Bone marrow (tissue), 2 donors: ENCODE results near the gene MPHOSPH6.
"Not testable (repeated sequence)": the region's sequence is repeated elsewhere in the genome, so short reads cannot be mapped to it uniquely, and the experiment has no call there.

Source experiments
- DNase-seq, 2 donors: peaks; one replicate each; lab custom pipeline; 2025; lab: John Stamatoyannopoulos, UW

MPHOSPH6 gene

DNA sequence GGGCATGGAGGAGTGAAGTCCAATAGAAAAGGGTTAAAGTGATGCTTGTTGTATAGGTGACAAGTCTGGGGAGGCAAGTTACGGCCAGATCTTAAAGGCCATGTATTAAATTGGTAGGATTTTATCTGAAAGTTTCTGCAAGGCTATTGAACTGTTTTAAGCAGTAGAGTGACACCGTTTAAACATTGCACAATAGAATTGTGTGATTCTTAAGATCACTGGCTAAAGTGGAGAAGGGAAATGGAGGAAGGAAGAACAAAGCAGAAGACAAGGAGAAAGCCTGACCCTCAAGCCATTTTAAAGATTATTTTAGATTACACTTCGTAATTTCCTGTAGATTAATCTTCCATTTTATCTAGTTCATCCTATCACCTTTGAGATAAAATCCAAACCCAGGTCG lies 5.6 kb upstream of the MPHOSPH6 start:
- DNase-seq, result no peak

GRCh38 chr16:82167670-82168069 lies 2.4 kb downstream of the MPHOSPH6 start:
- DNase-seq, result no peak

GRCh38 chr16:82160226-82160625 lies 9.8 kb downstream of the MPHOSPH6 start:
- DNase-seq, result no peak

DNA sequence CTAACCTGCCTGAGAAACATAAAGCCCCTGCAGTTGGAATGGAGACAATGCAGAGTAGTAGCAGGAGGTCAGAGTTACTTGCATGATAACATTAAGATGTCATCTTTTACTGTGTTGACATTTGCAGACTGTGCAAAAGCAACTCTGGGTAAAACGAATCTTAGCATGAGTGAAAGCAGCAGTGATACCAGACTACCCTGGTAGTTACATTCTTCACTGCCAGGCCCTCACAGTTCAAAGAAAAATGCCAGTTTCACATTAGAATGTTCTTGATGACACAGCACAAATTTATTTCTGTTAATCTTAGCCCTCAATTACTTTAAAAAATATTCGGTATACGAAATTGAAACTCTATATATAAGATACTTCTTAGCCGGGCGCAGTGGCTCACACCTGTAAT lies 12.2 kb downstream of the MPHOSPH6 start:
- DNase-seq, result no peak

- DNase-seq, result no peak
Observed at GRCh38 chr16:82157534-82157812, 12.6 kb downstream of the MPHOSPH6 start.

- DNase-seq, result no peak
Observed at GRCh38 chr16:82156761-82157533, 13.1 kb downstream of the MPHOSPH6 start.

DNA sequence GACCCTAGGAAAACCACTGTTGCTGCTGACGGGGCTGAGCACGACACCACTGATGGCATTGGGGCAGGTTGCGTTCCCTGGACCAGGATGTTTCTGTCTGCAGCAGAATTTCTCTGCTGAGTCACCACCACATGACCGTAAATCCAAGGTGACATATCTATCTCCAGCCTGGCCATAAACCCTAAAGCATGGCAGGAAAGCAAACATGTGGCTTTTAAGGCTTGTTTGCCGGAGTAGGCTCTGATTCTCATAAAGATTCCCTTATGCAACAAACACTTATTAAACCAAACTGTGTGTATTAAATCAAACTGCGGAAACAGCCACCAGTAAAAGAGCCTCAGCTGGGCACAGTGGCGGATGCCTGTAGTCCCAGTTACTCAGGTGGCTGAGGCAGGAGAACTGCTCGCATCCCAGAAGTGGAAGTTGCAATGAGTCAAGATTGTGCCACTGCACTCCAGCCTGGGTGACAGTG lies 17.3 kb downstream of the MPHOSPH6 start:
- DNase-seq, result no peak

- DNase-seq, result no peak
Observed at GRCh38 chr16:82152196-82152595, 17.8 kb downstream of the MPHOSPH6 start.

GRCh38 chr16:82150549-82150948 lies 19.5 kb downstream of the MPHOSPH6 start:
- DNase-seq, result no peak

DNA sequence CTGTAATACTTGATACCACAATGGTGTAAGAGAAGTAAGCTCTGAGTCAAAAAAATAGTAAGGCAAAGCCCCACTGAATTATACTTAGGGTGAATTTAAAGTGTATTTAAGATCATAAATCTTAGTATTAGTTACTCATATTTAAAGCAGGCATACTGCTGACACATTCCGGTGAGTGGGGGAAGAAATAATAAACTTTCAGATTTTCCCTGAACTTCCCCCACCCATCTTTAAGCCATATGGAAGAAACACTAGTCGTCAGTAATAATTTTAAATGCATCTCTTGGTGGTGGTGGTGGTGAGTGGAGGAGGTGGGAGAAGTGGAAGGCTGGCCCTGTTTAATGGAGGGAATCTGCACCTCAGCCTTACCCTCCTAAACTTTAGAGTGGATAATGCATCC lies 20.5 kb downstream of the MPHOSPH6 start:
- DNase-seq, result no peak

GRCh38 chr16:82147546-82147945 lies 22.5 kb downstream of the MPHOSPH6 start:
- DNase-seq, result no peak

- no peak for DNase-seq
Observed at GRCh38 chr16:82146957-82147356, 23.1 kb downstream of the MPHOSPH6 start.

GRCh38 chr16:82146556-82146955 lies 23.5 kb downstream of the MPHOSPH6 start:
- no peak for DNase-seq

- DNase-seq, result not testable (repeated sequence)
Observed at GRCh38 chr16:82139286-82139571, 30.8 kb downstream of the MPHOSPH6 start.

GRCh38 chr16:82138478-82139285 lies 31.3 kb downstream of the MPHOSPH6 start:
- DNase-seq, result no peak

- no peak for DNase-seq
Observed at GRCh38 chr16:82137822-82138167, 32.2 kb downstream of the MPHOSPH6 start.

DNA sequence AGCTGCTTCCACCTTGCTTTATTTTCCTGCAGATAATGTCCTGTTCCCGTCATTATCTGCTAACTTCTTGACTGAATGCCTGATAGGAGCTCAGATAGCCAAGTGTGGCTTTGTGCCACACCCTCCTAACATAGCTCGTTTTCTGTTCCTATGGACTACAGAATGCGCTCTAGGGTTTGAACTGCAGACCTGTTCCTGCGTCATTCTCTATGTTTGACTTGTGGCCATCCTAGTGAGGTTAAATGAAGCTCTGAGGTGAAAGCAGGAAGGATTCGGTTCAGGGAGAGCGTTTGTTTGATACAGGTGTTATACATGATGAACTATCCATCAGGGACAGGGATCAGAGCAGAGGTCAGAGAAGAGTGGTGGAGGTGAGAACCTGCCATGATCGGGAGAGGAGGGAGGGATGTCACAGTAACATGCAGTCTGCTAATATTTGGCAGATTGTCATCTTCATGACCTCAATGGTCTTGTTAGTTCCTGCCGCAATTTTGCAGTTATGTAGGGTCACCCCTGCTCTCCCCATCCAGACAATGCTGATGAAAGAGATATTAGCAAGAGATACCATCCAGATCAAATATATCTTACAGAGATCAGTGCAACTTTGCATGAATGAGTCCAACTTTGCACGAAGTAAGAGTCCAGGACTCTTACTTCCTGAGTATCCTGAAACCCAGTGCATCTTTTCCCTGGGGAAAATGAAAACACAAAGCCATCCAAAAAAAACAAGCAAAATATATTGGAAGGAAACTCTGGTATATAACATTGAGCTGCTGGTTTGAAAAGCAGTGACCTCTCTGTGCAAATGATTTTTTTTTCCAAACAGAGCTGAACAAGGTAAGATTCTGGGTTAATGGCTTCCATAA lies 32.8 kb downstream of the MPHOSPH6 start:
- no peak for DNase-seq

- no peak for DNase-seq
Observed at GRCh38 chr16:82135844-82136243, 34.2 kb downstream of the MPHOSPH6 start.

- DNase-seq, result no peak
Observed at GRCh38 chr16:82134846-82135245, 35.2 kb downstream of the MPHOSPH6 start.

DNA sequence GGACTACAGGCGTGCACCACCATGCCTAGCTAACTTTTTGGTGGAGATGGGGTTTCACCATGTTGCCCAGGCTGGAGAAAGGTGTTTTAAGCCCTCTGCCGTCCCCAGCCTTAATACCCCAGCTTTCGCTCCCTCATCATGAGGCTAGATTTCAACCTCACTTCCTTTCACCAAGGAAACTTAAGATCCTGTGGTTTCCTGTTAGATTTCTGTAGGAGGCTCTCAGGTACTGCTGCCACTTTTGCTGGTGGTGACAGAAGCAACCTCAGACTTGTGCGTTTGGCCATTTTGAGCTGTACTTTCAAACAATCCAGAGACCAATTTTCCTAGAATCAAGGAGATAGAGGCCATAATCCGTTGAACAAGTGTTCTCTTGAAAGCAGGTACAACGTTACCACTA lies 36.2 kb downstream of the MPHOSPH6 start:
- DNase-seq, result no peak

DNA sequence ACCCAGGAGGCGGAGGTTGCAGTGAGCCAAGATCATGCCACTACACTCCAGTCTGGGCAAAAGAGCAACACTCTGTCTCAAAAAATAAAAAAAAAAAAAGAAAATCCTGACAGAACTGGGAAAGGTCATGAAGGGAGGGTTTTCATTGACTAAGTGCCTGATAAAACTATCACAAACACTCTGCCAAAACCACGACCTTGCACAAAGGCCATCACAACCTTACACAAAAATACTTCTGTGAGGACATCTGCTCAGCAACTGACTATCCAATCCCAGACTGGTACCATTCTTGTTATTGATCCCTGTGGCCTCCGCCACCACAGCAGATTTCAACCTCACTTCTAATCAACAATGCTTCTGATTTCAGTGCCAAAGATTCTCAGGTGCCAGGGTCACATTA lies 40.1 kb downstream of the MPHOSPH6 start:
- no peak for DNase-seq

GRCh38 chr16:82124651-82125050 lies 45.4 kb downstream of the MPHOSPH6 start:
- no peak for DNase-seq

DNA sequence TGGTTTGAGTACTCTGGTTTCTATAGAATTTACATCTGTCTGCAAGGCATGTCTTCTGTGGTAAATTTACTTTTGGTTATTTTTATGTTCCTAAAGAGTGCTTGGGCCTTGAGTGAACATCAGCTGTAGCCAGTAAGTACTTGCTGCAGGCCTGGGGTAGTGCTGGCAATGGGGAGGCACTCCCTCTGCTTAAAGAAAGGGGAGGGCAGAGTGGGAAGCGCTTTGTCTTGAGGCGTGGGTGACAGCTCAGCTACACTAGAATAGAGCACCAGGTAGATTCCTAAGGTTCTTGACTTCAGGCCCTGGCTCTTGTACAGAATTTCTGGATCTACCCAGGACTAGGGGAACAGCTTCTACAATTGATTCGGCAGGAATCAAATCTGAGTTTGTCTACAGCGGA lies 50.6 kb downstream of the MPHOSPH6 start:
- DNase-seq, result no peak
